GM10266 (cell line): ENCODE results near the gene TMSB4X.
"Not testable (repeated sequence)": the region's sequence is repeated elsewhere in the genome, so short reads cannot be mapped to it uniquely, and the experiment has no call there.

ENCODE experiments used
- DNase-seq: peaks from one replicate; pipeline ENCODE4 v3.0.0; 2012; ENCODE audit errors: extremely low spot score
- TF ChIP-seq, protein P1 (sequence below): IDR thresholded peaks from 2 replicates; pipeline ENCODE4 v1.5.1; 2012; ENCODE audit warnings: mild to moderate bottlenecking, low read depth; ENCODE audit not compliant: control insufficient read depth, insufficient read depth; ENCODE audit errors: missing control alignments

TMSB4X gene

DNA sequence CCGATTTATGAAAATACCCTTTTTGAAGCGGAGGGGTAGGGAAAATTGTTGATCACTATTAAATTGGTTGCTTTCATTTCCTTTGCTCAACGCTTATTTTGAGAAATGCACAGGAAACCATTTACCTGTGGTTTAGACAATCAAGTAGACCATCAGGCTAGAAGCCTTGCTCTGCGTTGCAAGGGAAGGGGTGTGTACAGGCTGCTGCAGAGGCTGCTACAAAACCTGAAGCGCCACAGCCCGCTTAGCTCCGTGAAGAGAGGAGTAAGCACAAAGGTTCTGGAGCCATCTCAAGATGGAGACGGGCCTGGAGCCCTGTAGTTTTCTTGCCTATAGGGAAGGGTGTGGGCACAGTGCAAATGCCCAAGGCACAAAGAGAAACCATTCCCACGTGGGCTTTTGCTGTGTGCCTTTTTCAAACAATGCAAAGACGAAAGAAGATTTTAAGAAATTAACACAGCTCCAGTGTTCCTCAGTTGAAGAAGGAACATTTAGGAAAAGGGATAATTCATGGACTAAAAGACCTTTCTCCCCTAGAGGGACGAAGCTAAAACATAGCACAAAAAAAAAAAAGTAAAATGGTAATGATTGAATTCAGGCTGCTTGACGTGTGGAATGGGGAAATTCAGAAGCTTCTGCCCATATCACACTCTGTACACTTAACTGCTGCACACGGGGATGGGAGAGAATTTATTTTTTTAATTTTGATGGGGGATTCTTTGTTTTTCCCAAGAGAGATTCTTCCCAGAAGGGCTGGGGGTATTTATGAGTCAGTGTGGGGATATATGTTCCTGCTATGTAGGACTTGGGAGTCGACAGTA, 3.5 kb downstream of the TMSB4X start:
- no peak for DNase-seq
- TF ChIP-seq, protein P1, sequence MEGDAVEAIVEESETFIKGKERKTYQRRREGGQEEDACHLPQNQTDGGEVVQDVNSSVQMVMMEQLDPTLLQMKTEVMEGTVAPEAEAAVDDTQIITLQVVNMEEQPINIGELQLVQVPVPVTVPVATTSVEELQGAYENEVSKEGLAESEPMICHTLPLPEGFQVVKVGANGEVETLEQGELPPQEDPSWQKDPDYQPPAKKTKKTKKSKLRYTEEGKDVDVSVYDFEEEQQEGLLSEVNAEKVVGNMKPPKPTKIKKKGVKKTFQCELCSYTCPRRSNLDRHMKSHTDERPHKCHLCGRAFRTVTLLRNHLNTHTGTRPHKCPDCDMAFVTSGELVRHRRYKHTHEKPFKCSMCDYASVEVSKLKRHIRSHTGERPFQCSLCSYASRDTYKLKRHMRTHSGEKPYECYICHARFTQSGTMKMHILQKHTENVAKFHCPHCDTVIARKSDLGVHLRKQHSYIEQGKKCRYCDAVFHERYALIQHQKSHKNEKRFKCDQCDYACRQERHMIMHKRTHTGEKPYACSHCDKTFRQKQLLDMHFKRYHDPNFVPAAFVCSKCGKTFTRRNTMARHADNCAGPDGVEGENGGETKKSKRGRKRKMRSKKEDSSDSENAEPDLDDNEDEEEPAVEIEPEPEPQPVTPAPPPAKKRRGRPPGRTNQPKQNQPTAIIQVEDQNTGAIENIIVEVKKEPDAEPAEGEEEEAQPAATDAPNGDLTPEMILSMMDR, result no peak

DNA sequence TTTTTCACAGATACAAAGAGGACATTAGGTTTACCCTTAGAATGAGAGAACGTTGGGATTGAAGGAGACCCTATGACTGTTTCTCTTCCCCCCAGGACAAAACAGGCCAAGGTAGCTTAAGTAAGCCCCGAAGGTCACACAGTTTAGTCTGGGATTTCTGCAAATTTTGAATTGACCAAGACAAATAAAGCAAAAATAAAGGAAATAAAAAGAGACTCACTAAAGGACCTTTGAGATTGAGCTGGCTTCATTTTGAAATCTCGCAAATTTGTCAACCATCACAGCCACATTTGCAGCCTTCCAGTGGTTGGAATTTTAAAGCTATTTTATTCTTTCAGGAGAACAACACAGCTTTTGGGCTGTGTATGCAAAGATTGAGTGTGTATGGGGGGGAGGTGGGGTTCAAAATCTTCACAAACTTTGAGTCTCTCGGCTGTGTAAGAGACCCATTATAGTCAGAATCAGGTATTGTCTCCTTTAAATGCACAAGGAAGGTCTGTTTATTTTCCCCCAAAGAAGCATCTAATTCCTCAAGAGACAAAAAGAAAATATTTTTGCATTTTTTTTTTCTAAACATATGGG, 4.2 kb downstream of the TMSB4X start:
- no peak for DNase-seq
- TF ChIP-seq, protein P1, result no peak

DNA sequence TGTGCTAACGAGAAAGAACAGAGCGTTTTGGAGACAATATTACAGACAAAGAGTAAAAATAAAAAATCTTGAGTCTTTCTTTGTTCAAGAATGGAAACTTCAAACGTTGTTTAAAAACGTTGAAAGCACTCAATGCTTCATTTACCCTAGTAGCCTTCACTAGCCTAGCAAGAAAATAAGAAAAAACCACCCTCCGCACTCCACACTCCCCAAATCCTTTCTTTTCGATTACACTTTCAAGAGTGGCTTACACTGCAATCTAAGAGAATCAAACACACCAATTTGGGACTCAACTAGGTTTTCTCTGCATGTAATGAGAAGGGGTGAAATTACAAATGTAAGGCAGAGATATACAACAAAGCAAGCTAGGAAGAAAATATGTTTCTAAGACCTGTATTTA, 4.7 kb downstream of the TMSB4X start:
- no peak for DNase-seq
- TF ChIP-seq, protein P1, result no peak

DNA sequence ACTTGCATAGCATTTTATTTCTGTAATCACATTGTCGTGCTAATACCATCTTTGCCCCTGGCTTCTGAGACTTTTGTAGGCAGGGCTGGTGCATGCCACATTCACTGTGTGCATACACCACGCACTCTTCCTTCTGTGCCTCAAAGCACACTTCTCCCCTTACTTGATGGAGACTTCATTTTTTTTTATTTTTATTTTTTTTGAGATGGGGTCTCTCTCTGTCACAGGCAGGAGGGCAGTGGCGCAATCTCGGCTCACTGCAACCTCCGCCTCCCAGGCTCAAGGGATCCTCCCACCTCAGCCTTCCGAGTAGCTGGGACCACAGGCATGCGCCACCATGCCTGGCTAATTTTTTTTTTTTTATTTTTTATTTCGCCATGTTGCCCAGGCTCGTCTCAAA, 5.1 kb downstream of the TMSB4X start:
- not testable (repeated sequence) for DNase-seq

DNA sequence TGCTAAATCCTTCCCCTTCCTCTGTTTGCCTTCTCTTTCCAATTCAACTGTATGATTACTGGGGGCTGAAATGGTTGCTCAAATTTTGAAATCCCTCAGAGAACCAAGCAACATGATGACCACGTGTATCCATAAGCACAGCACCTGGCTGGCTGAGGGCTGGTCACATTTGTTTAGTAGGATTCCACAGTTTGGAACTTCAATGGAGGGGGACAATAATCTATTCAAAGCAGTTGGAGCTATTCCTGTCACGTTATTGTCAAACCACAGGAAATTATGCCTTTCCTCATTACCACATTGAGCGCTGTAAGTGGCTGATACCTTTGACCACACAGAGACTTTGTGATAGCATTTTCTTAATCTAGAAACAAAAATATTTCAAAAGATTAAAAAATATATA, 7.0 kb downstream of the TMSB4X start:
- no peak for DNase-seq
- TF ChIP-seq, protein P1, result no peak

DNA sequence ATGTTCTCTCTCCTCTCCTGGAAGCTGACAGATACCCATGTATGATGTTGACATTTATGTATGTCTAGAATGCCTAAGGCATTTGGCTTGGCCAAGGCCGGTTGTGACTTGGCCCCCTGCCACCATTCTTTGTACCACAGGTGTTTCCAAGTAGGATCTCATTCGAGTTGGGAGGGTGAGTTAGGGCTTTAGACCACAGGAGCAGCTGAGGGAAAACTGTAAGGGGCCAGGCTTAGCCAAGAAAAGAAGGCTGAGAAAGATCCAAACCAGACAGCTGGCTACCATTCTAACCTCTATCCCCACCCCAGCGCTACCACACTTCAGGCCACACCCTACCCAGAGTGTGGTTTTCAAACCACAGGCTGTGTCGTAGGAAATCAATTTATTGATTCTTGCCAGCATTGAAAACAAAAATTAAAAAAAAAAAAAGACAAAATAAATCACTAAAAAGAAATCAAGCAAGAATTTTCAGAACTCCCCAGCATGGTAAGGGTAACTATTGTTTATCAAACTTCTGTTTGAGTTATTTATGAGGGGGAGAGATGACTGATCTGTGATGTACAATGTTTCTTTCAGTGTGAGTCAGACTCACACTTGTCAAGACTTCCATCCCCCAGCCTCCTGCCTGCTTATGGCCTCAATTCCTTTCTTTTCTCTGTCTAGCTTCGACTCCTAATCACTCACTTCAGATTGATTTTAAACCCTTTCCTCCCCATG, 9.9 kb downstream of the TMSB4X start:
- TF ChIP-seq, protein P1, result no peak
- no peak for DNase-seq

DNA sequence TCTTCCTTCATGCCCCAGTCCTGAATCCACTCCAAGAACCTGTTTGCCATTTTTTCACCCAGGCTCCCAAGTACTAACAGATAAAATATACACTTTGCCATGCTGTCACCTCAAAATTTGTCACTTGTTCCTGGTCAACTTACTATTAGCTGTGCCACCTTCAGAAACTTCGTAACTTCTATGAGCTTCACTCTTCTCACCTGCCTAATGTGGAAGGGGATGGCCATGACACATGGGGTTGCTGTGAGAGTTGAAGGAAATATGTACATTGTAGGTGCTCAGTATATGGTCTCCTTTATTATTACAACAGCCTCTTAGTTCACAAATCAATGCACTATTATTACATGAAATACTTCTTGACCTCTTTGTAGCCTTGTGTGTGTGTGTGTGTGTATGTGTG, 10.4 kb downstream of the TMSB4X start:
- TF ChIP-seq, protein P1, result no peak
- no peak for DNase-seq
